HG02678 (cell line): Measurements from ENCODE around the gene CPT1A.

ENCODE experiments used
- ATAC-seq: cut with Tn5 transposase; IDR thresholded peaks from one replicate; pipeline ENCODE4 v1.9.1; 2021; ENCODE audit warnings: mild to moderate bottlenecking, moderate library complexity; ENCODE audit not compliant: unreplicated experiment

CPT1A gene

GRCh38 chr11:68854273-68854958 is 12.7 kb upstream of the CPT1A start:
- no peak for ATAC-seq

GRCh38 chr11:68852628-68853027 is 10.9 kb upstream of the CPT1A start:
- no peak for ATAC-seq

GRCh38 chr11:68848429-68848828 is 6.7 kb upstream of the CPT1A start:
- no peak for ATAC-seq

GRCh38 chr11:68847395-68847794 is 5.7 kb upstream of the CPT1A start:
- ATAC-seq: no peak

- no peak for ATAC-seq
These were observed 3.8 kb upstream of the CPT1A start for GRCh38 chr11:68845351-68846002.

GRCh38 chr11:68844801-68845200 is 3.1 kb upstream of the CPT1A start:
- no peak for ATAC-seq

GRCh38 chr11:68844376-68844775 is 2.7 kb upstream of the CPT1A start:
- ATAC-seq: no peak

- peak; percentile 49 for ATAC-seq
These were observed 2.1 kb upstream of the CPT1A start for GRCh38 chr11:68843703-68844312.

GRCh38 chr11:68843052-68843561 is 1.4 kb upstream of the CPT1A start:
- no peak for ATAC-seq

- ATAC-seq: no peak
These were observed 823 bp upstream of the CPT1A start for GRCh38 chr11:68842427-68843051.

GRCh38 chr11:68840661-68841653 is 759 bp downstream of the CPT1A start:
- no peak for ATAC-seq

GRCh38 chr11:68839911-68840641 is 1.6 kb downstream of the CPT1A start:
- no peak for ATAC-seq

- peak; percentile 48 for ATAC-seq
These were observed 2.5 kb downstream of the CPT1A start for GRCh38 chr11:68839054-68839865.

GRCh38 chr11:68838572-68838964 is 3.1 kb downstream of the CPT1A start:
- no peak for ATAC-seq

GRCh38 chr11:68837583-68838571 is 3.8 kb downstream of the CPT1A start:
- ATAC-seq: no peak

- ATAC-seq: no peak
These were observed 6.0 kb downstream of the CPT1A start for GRCh38 chr11:68835749-68836148.

GRCh38 chr11:68835328-68835727 is 6.4 kb downstream of the CPT1A start:
- no peak for ATAC-seq
